GM21515 (cell line): ENCODE data around the gene MAP1LC3B2.
"Not testable (repeated sequence)": the region's sequence is repeated elsewhere in the genome, so short reads cannot be mapped to it uniquely, and the experiment has no call there.

Source experiments
- ATAC-seq: cut with Tn5 transposase; IDR thresholded peaks from one replicate; pipeline ENCODE4 v1.9.1; 2021; ENCODE audit not compliant: unreplicated experiment

The MAP1LC3B2 gene

GRCh38 chr12:116556964-116557698, 2.0 kb upstream of the MAP1LC3B2 start:
- no peak for ATAC-seq

- ATAC-seq = no peak
Measured at GRCh38 chr12:116558280-116559161, 660 bp upstream of the MAP1LC3B2 start.

- no peak for ATAC-seq
Measured at GRCh38 chr12:116561181-116561821, 2.1 kb downstream of the MAP1LC3B2 start.

- ATAC-seq = no peak
Measured at GRCh38 chr12:116562090-116562489, 2.9 kb downstream of the MAP1LC3B2 start.

GRCh38 chr12:116563262-116563661, 4.1 kb downstream of the MAP1LC3B2 start:
- ATAC-seq = no peak

GRCh38 chr12:116564080-116564479, 4.9 kb downstream of the MAP1LC3B2 start:
- no peak for ATAC-seq

GRCh38 chr12:116565221-116565620, 6.0 kb downstream of the MAP1LC3B2 start:
- not testable (repeated sequence) for ATAC-seq

- no peak for ATAC-seq
Measured at GRCh38 chr12:116565963-116566362, 6.8 kb downstream of the MAP1LC3B2 start.

- no peak for ATAC-seq
Measured at GRCh38 chr12:116568203-116568602, 9.0 kb downstream of the MAP1LC3B2 start.

GRCh38 chr12:116571089-116571488, 11.9 kb downstream of the MAP1LC3B2 start:
- ATAC-seq = no peak

GRCh38 chr12:116573776-116574175, 14.6 kb downstream of the MAP1LC3B2 start:
- no peak for ATAC-seq

- ATAC-seq = not testable (repeated sequence)
Measured at GRCh38 chr12:116575754-116576153, 16.6 kb downstream of the MAP1LC3B2 start.

- no peak for ATAC-seq
Measured at GRCh38 chr12:116577154-116577561, 18.0 kb downstream of the MAP1LC3B2 start.

GRCh38 chr12:116578051-116578450, 18.9 kb downstream of the MAP1LC3B2 start:
- no peak for ATAC-seq

- ATAC-seq = no peak
Measured at GRCh38 chr12:116582610-116583009, 23.4 kb downstream of the MAP1LC3B2 start.

- no peak for ATAC-seq
Measured at GRCh38 chr12:116583129-116583694, 24.0 kb downstream of the MAP1LC3B2 start.

GRCh38 chr12:116587270-116587669, 28.1 kb downstream of the MAP1LC3B2 start:
- ATAC-seq = no peak

GRCh38 chr12:116588390-116589028, 29.3 kb downstream of the MAP1LC3B2 start:
- no peak for ATAC-seq

GRCh38 chr12:116589581-116589980, 30.4 kb downstream of the MAP1LC3B2 start:
- no peak for ATAC-seq

- ATAC-seq = no peak
Measured at GRCh38 chr12:116590561-116590960, 31.4 kb downstream of the MAP1LC3B2 start.
